ENCODE results near the gene ZNF749.

The ZNF749 gene

GRCh38 chr19:57435062-57435978, at the start of gene ZNF749:
TSS of gene ZNF749 (plus strand) at chr19:57435325. CDS start at chr19:57435579, 254 bp downstream.
- peak; percentile 98 for DNase-seq

GRCh38 chr19:57389194-57389729, 45.9 kb upstream of the ZNF749 start:
- DNase-seq = no peak

- peak; percentile 95 for DNase-seq
Measured at GRCh38 chr19:57389730-57390598, 45.2 kb upstream of the ZNF749 start, which contains the start of gene ZNF548. TSS of gene ZNF548 (plus strand) at chr19:57389854. CDS start at chr19:57390100, 246 bp downstream.

GRCh38 chr19:57395710-57396109, 39.4 kb upstream of the ZNF749 start:
- DNase-seq = no peak

- DNase-seq = no peak
Measured at GRCh38 chr19:57398868-57399267, 36.3 kb upstream of the ZNF749 start.

- DNase-seq = no peak
Measured at GRCh38 chr19:57403737-57404563, 31.2 kb upstream of the ZNF749 start.

GRCh38 chr19:57406516-57407123, 28.5 kb upstream of the ZNF749 start:
- peak; percentile 75 for DNase-seq

- peak; percentile 95 for DNase-seq
Measured at GRCh38 chr19:57410877-57411671, 24.1 kb upstream of the ZNF749 start, which contains the start of gene ZNF17. TSS of gene ZNF17 (plus strand) at chr19:57411161. CDS start at chr19:57413616, 2,455 bp downstream.

- no peak for DNase-seq
Measured at GRCh38 chr19:57419439-57419838, 15.7 kb upstream of the ZNF749 start.

- no peak for DNase-seq
Measured at GRCh38 chr19:57421037-57421436, 14.1 kb upstream of the ZNF749 start.

- DNase-seq = no peak
Measured at GRCh38 chr19:57434386-57435061, 601 bp upstream of the ZNF749 start.

GRCh38 chr19:57436417-57436816, 1.3 kb downstream of the ZNF749 start:
- DNase-seq = no peak

- no peak for DNase-seq
Measured at GRCh38 chr19:57437931-57438330, 2.8 kb downstream of the ZNF749 start.

- no peak for DNase-seq
Measured at GRCh38 chr19:57438925-57439324, 3.8 kb downstream of the ZNF749 start.

- DNase-seq = no peak
Measured at GRCh38 chr19:57441979-57442752, 7.0 kb downstream of the ZNF749 start.

GRCh38 chr19:57443121-57443696, 8.1 kb downstream of the ZNF749 start:
- no peak for DNase-seq

GRCh38 chr19:57452307-57452706, 17.2 kb downstream of the ZNF749 start:
- DNase-seq = no peak

- no peak for DNase-seq
Measured at GRCh38 chr19:57465680-57466381, 30.7 kb downstream of the ZNF749 start.
